Measurements from ENCODE around the gene CRELD1.

The CRELD1 gene

DNA sequence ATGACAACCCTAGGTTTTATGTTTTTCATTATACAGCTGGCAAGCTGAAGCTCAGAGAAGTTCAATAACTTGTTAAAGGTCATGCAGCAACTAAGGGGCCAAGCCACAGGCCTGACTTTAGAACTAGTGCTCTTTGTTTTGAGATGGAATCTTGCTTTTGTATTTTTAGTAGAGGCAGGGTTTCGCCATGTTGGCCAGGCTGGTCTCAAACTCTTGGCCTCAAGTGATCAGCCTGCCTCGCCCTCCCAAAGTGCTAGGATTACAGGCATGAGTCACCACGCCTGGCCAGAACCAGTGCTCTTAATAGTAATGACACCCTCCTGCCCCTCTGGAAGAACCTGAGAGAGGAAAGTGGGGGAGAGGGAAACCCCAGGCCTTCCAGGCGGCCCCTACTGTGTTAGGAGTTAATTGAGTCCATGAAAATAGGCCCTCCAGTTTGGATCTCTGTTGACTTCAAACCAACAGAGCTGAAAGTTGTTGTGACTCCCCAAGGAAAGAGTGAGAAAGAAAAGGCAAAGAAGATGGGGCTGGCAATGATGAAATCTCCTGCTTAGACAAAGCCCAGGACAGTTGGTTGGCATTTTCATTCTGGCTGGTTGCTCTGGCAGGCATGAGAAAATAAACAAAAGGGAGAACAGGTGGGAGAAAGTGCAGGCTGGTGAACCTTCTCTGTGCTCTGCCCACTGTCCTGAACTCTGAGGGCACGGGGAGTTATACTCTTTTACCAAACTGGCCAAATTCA lies 22.1 kb downstream of the CRELD1 start:
- DNase-seq = no peak

DNA sequence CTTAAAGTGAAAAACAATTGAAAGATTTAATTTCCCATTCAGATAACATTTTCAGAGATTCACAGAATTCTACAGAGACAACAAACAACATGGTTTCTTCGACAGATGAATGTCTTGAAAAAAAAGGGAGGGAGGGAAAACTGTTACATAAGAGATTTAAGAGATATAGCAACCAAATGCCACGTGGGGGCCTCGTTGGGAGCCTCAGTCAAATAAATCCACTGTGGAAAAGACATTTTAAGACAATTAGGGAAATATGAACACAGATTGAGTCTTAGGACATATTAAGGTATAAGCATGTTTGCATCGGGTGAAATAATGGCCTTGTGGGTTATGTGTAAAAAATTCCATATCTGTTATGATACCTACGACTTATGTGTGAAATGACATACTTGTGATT lies 23.6 kb downstream of the CRELD1 start:
- DNase-seq = no peak

DNA sequence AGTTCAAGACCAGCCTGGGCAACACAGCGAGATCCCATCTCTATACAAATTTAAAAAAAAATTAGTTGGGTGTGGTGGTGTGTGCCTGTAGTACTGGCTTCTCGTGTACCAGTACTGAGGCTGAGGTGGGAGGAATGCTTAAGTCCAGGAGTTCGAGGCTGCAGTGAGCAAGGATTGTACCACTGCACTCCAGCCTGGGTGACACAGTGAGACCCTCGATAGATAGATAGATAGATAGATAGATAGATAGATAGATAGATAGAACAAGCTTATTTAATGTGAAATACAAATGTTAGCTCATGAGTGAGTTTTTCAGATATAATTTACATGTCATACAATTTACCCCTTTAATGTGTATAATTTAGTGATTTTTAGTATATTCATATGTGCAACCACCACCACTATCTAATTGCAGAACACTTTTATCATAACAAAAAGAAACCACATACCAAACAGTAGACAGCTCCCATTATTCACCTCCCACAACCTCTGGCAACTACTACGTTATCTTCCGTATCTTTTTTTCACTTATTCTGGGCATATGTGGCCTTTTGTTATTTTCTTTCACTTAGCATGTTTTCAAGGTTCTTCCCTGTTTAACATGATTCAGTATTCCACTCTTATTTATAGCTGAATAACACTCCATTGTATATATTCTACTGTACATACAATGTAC lies 31.7 kb downstream of the CRELD1 start:
- no peak for DNase-seq

DNA sequence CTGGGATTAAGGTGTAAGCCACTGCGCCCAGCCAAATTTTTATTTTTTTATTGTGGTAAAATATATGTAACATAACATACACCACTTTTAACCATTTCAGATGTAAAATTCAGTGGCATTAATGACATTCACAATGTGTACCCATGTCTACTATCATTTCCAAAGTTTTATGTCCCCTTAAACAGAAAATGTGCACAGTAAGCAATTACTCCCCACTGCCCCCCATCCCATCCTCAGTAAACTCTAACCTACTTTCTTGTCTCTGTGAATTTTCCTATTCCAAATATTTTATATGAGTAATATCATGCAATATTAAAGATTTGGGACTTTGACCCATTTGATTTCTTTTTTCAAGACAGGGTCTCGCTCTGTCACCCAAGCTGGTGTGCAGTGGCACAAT lies 33.2 kb downstream of the CRELD1 start:
- DNase-seq = no peak

DNA sequence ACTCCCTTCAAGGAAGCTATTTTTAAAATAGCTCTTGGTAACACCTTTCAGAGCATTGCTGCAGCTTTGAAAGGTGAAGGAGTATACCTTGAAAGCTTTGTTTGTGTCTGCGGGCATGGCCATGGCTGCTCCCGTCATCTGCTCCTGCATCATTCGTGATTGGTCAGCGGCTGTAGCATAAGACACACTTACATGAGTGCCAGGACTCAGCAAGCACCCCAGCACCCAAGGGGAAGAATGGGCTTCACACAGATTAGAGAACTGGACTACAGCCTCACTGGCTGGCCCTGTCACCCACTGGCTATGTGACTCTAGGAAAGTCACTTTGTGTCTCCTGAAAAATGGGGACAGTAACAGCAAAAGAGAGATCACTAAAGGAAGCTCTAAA lies 36.0 kb downstream of the CRELD1 start:
- no peak for DNase-seq

DNA sequence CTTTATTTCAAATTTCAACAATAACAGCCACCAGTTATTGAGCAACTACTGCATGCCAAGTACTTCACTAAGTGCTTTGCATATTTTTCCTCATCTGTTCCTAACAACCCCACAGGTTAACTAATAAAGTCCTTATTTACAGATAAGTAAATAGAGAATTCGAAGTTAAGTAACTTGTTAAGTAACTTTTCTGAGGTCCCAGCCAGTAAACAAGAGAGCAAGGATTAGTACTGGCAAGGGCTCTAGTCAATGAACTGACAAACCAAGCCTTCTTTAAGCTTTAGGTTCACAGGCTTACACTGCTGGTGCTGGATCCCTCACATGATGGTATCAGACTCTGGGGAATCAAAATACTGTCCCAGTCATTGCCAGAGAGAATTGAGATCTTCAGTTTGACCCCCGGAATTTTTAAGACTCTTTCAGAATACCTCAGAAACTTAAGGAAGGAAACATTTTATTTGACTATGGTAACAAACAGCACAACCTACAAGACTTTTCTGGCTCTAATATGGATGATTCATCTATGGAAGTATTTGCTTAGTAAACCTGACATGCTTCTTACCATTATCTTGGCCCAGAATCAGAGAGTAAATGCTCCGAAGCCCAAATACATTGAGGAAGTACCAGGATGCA lies 36.5 kb downstream of the CRELD1 start:
- no peak for DNase-seq

DNA sequence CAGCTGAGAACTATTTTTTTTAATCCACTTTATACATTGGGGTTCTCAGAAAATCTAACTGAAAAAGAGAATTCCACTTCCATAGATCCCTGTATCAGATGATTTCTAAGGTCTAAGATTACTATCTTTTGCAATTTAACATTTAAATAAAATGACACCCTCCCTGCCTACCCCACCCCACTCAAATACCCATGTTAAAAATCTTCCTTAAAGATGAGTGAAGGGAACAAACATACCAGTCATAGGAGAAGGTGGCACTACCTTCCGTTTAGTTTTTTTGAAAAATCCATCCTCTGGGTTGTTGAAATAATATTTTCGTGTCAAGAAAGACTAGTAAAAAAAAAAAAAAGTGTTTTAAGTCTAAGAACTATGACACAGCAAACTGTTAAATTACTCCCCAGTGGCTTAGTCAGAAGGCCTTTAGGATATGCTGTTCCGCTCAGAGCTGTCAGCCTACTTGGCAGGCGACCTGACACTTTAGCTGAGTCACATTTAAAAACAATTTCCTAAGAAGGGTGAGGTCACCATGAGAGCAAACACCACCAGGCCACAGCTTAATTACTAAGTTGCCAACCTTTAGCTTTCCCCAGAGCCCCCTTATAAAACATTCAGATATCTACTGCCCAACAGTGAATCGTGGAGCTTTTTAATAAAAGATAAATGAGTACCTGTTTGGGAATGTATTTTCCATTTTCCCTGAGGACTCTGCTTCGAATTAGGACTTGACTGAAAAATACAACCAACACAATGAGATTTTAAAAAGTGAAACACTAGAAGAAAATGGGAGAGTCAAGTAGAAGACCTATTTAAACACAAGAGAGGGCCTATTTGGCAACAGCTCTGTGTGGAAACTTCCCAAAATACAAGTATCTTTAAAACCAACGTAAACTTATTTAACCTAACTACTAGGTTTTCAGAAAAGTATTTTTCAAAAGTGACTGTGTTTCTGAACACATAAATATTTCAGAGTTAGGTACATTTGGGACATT lies 43.4 kb downstream of the CRELD1 start:
- DNase-seq = peak in 3 of 14 donors; percentile 6 to 39 (median 20)

DNA sequence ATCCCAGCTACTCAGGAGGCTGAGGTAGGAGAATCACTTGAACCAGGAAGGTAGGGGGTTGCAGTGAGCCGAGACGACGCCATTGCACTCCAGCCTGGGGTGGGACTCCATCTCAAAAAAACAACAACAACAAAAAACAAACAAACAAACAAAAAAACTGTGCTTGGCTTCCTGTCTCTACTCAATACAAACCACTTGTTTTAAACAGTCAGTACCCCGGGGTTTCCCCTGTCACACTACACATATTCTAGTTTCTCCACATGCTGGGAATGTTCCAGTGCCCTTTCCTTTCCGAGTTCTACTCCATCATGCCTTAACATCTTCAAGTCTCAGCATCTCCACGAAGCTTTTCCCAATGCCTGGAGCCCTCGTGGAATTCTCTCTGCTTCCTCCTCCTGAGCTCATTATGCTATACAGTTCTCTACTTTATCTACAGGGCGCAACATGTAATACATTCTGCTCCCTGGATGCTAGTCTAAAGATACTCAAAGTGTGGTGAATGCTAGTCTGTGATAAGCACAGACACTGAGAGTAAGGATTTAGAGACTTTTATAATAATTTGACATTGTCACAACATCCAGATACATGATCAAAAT lies 45.2 kb downstream of the CRELD1 start:
- DNase-seq = no peak

DNA sequence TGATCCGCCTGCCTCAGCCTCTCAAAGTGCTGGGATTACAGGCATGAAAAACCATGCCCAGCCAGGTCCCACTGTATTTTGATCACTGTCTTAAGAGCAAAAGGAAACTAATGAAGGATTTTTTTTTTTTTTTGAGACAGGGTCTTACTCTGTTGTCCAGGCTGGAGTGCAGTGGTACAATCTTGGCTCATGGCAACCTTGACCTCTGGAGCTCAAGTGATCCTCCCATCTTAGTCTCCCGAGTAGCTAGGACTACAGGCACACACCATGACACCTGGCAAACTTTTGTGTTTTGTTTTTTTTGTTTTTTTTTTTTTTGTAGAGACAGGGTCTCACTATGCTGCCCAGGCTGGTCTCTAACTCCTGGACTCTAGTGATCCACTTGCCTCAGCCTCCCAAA lies 46.6 kb downstream of the CRELD1 start:
- no peak for DNase-seq

DNA sequence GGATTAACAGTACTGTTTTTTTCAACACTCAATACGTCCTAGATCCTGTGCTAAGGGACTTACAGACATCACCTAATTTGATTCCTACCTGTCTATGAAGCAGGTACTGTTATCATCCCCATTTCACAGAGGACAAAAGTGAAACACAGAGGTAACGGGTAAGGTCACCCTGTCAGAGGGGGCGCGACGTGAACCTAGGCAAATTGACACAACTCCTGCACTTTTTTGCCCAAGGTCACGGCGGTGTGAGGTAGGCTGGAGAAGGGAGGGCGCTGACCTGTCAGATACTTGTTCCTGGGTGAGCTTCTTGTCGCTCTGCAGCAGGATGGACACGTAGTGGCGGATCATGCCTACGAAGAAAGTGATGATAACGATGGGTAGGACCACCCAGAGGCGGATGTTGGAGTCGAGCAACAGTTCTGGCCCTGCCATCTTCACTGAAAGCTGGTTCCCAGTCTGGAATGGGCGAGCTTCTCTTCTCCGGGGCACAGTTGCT lies 52.6 kb downstream of the CRELD1 start:
- no peak for DNase-seq

DNA sequence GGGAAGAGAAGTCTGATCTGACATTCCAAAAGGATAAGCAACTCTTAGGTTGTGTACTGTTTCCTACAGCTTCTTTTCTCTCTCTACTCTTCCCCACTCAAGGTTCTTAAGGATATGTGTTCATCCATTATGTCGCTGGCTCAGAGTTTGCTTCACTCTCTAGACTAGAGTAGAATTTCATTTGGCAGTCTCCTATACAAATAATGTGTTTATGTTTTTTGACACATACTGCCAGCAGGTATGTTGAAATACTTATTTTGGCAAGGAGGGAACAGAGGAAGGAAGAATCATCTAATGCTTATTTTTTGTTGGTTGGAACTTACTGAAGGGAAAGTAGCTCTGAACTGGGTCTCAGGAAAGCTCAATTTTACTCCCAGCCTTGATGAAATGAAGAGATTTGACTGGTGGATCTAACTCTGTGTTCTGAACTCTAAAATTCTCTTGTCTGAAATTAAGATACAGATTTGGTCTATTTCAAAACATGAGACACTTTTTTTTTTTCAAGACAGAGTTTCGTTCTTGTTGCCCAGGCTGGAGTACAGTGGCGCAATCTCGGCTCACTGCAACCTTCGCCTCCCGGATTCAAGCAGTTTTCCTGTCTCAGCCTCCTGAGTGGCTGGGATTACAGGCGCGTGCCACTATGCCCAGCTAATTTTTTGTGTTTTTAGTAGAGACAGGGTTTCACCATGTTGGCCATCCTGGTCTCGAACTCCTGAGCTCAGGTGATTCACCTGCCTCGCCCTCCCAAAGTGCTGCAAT lies 60.6 kb downstream of the CRELD1 start:
- no peak for DNase-seq
